HG03558 (cell line): Measurements from ENCODE around the gene PKHD1.

Experiments used
- ATAC-seq: cut with Tn5 transposase; IDR thresholded peaks from one replicate; pipeline ENCODE4 v1.9.1; 2021; ENCODE audit warnings: moderate number of reproducible peaks; ENCODE audit not compliant: unreplicated experiment; ENCODE audit errors: extremely low read depth

PKHD1 gene

GRCh38 chr6:51585264-51585663 is 502.1 kb downstream of the PKHD1 start:
- ATAC-seq, result no peak

DNA sequence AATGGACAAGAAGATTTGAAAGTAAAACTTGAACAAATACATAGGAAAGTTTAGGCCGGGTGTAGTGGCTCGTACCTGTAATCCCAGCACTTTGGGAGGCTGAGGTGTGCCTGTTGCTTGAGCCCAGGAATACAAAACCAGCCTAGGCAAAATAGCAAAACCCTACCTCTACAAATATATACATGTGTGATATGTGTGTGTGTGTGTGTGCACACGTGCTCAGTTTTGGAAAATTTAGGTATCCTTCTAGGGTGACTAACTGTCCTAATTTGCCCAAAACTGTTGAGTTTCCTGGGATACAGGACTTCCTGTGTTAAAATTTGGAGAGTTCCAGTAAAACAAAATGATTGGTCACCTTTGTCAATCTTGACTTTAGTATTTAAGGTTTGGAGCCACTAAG is 503.2 kb downstream of the PKHD1 start:
- no peak for ATAC-seq

GRCh38 chr6:51578994-51579393 is 508.4 kb downstream of the PKHD1 start:
- no peak for ATAC-seq

GRCh38 chr6:51578362-51578761 is 509.1 kb downstream of the PKHD1 start:
- ATAC-seq, result no peak

- ATAC-seq, result no peak
Observed at GRCh38 chr6:51574040-51574439, 513.4 kb downstream of the PKHD1 start.

- no peak for ATAC-seq
Observed at GRCh38 chr6:51571168-51571567, 516.2 kb downstream of the PKHD1 start.

DNA sequence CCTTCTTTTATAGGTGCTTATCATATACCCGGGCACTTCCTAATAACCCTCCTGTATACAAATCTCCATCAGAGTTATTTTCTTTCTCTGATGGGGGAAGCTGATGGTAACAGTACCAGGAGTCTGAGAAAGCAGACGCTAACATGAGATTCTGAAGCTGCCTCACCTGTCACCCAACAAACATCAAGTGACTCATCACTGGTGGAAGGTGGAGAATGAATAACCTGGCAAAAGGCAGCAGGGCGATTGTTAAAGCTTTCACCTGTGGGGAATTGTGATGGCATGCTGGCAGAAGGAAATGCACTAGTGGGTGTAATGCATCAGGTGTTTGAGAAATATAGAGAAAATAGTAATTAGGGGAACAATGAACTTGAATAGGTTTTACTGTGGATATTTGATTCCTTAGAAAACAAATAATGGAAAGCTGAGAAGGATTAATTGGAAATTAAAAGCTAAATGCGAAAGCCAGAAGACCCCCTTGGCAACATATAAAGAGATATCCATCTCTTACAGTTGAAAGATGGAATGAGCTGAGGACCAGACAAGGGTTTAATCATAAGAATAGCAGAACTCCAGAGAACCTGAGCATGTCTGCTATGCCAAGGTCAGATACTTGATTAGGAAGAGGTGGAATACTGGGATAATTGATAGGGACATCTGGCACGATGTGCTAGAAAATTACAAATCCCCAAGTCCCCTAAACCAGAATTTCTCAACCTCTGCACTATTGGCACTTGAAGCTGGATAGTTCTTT is 517.1 kb downstream of the PKHD1 start:
- no peak for ATAC-seq

DNA sequence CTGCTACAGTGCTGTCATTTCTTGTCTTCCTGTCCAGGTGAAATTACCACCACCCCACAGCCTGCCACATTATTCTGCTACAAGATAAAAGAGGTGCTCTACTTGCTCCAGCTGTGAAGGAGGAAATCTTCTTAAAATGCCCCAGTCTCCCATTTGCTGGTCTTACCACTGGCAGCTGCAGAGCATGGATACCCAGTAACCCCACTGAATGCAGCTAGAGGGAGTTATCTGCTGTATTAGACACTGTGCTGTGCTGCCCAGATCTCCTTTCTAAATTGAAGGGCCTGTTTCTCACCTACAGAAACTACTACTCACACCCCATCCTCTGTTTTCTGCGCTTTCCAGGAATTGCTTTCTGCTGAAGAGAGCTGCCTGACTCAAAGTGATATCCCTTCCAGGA is 517.8 kb downstream of the PKHD1 start:
- ATAC-seq, result no peak

- no peak for ATAC-seq
Observed at GRCh38 chr6:51568771-51569170, 518.6 kb downstream of the PKHD1 start.

DNA sequence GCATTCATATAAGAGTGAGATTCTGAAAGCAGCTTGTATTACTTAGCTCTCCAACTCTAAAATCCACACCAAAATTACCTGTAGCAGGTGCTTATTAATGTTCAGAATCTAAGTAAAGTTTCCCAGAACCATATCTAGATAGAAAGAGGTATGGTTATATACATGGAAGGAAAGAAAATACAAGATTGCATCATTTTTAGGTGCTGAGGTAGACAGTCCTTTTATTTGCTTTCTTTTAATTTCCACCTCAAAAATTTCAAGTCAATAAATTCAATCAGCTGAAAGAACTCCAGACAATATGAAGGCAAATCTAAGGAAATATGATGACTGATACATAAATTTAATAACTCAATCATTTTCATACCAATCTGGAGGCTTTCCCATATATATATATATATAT is 521.9 kb downstream of the PKHD1 start:
- no peak for ATAC-seq
